ENCODE results near the gene NDUFS3. TPM values are rescaled to one million over a fixed set of nuclear protein-coding genes. Genes with fewer than 3 reads are reported as not detected.

The NDUFS3 gene
- total and polyA plus RNA-seq, 10 of the 15 experiments (the other 5 are each of a cell fraction or from before 2014, with no cell fraction given): 22.3 to 217 (median 125) TPM

DNA sequence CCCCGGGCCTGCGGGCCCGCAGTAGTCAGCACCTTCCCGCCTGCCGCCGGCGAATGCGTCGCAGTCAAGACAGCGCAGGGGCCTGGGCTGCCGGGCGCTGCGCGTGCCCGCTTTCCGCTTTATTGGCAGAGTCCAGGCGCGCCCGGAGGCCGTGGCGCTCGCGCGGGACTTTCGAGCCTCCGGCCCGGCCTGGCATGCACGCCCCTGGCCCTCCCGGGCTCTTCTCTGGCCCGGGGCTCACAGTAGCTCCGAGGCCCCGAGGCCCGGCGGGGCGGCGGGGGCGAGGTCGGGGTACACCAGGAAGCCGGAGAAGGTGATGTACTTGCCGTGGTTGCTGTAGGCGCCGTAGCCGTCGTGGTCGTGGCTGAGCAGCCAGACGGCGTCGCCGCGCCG lies 10.7 kb downstream of the NDUFS3 start (continued):
- TF ChIP-seq, protein P1, sequence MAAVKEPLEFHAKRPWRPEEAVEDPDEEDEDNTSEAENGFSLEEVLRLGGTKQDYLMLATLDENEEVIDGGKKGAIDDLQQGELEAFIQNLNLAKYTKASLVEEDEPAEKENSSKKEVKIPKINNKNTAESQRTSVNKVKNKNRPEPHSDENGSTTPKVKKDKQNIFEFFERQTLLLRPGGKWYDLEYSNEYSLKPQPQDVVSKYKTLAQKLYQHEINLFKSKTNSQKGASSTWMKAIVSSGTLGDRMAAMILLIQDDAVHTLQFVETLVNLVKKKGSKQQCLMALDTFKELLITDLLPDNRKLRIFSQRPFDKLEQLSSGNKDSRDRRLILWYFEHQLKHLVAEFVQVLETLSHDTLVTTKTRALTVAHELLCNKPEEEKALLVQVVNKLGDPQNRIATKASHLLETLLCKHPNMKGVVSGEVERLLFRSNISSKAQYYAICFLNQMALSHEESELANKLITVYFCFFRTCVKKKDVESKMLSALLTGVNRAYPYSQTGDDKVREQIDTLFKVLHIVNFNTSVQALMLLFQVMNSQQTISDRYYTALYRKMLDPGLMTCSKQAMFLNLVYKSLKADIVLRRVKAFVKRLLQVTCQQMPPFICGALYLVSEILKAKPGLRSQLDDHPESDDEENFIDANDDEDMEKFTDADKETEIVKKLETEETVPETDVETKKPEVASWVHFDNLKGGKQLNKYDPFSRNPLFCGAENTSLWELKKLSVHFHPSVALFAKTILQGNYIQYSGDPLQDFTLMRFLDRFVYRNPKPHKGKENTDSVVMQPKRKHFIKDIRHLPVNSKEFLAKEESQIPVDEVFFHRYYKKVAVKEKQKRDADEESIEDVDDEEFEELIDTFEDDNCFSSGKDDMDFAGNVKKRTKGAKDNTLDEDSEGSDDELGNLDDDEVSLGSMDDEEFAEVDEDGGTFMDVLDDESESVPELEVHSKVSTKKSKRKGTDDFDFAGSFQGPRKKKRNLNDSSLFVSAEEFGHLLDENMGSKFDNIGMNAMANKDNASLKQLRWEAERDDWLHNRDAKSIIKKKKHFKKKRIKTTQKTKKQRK (IDR thresholded peaks at IDR 0.05; ENCODE audit: low read depth, low read length): no peak
- TF ChIP-seq JUND (IDR thresholded peaks at IDR 0.05; ENCODE audit: low read depth, low read length): no peak

DNA sequence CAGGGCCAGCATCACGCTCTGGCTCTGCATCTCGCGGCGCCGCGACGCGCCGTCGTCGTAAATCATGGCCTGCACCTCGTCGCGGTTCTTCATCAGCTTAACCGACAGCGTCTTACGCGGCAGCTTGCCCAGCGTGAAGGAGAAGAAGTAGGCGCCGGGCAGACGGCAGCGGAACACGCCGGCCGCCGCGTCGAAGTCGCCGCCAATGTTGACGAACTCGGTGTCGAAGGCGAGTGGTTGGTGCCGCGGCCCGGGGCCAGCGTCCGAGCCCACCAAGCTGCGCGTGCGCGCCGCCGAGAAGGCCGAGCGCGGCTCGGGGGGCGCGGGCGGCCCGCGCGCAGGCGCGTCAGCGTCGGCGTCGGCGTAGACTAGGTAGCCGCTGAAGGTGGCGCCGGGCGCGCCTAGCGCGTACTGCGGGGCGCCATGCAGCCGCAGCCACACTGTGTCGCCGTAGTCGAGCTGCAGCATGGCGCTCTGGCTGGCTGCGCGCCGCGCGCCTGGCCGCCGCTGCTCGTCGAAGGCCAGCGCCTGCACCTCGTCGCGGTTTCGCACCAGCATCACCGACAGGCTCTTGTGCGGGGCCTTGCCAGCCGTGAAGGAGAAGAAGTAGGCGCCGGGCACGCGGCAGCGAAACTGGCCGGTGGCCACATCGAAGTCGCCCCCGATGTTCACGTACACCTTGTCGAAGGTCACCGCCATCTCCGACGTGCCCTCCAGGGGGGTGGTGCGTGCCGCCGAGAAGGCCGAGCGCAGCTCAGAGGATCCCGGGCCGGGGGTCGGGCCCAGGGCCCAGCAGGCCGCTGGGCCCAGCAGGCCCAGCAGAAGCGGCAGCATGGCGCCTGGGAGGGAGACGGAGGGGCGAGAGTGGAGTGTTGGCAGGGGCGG lies 11.3 kb downstream of the NDUFS3 start:
- in situ Hi-C loops (cut with MboI) (no loop called here), intact Hi-C loops (cut with micrococcal nuclease; ENCODE audit: unreplicated experiment) (no loop called here)
- Histone ChIP-seq H3K4me2 (ENCODE audit: control insufficient read depth, insufficient read depth) (no peak overlapping the region), H3K79me2 (ENCODE audit: control insufficient read depth, insufficient read depth, low read length) (no peaks in the 10 kb centered on the region), H3K27ac (ENCODE audit: control insufficient read depth, insufficient read depth) (no peak overlapping the region), H3K4me3 (no peak overlapping the region), H3K4me1 (ENCODE audit: control insufficient read depth, insufficient read depth, low read length) (peaks cover 7% of the 10 kb centered on the region), H4K20me1 (ENCODE audit: control insufficient read depth, insufficient read depth) (no peaks in the 10 kb centered on the region), H3K27me3 (replicated peaks in 1 of 2; ENCODE audit: control insufficient read depth in 2 of 2, insufficient read depth in 2 of 2, low read length in 1 of 2) (peaks cover 3 to 23% of the 10 kb centered on the region in 2 experiments), H3K9ac (ENCODE audit: control insufficient read depth, insufficient read depth, low read length) (no peak overlapping the region), H3K9me3 (replicated peaks; ENCODE audit: control insufficient read depth, insufficient read depth, low read length) (no peaks in the 10 kb centered on the region), H2AFZ (ENCODE audit: control insufficient read depth, low read depth, low read length) (no peak overlapping the region), H3K36me3 (ENCODE audit: control insufficient read depth in 2 of 2, insufficient read depth in 2 of 2, low read length in 1 of 2) (no peaks in the 10 kb centered on the region; a peak in 1 of 4 replicates)
- ChIA-PET CTCF (interaction anchor here (1.6 kb wide), 1 partner anchor 27 kb away, joined by 4 read pairs; no protein-coding TSS in a partner anchor), RAD21 (ENCODE audit: unreplicated experiment) (no interaction called here), POLR2A (no interaction called here), SMC1A (ENCODE audit: uncharacterized antibody, unreplicated experiment) (no interaction called here)
- no TSS peak for BruUV-seq (replicated peaks)
- TF ChIP-seq NR2F1 (conservative IDR thresholded peaks at IDR 0.05) (no peak), SUZ12 (IDR thresholded peaks at IDR 0.05; ENCODE audit: unreplicated experiment) (no peak), JUND (IDR thresholded peaks at IDR 0.05; ENCODE audit: low read depth, low read length) (no peak), TBL1XR1 (IDR thresholded peaks at IDR 0.05; ENCODE audit: low read depth, low read length) (no peak), NRF1 (conservative IDR thresholded peaks at IDR 0.05; ENCODE audit: low read depth, low read length) (no peak), TCF7 (IDR thresholded peaks at IDR 0.05; ENCODE audit: borderline replicate concordance) (no peak), ZBED1 (IDR thresholded peaks at IDR 0.05; ENCODE audit: borderline replicate concordance) (no peak), ETV6 (conservative IDR thresholded peaks at IDR 0.05 in 1 of 2, IDR thresholded peaks at IDR 0.05 in 1 of 2; ENCODE audit: borderline replicate concordance in 1 of 2, low read depth in 1 of 2) (no peak), KLF5 (IDR thresholded peaks at IDR 0.05; ENCODE audit: partially characterized antibody) (no peak), POLR2AphosphoS5 (IDR thresholded peaks at IDR 0.05; ENCODE audit: low read length) (no peak), POLR2AphosphoS2 (IDR thresholded peaks at IDR 0.05; ENCODE audit: low read depth, low read length) (no peak), PML (IDR thresholded peaks at IDR 0.05; ENCODE audit: low read length) (no peak), STAT1 (conservative IDR thresholded peaks at IDR 0.05) (no peak)
- TF ChIP-seq, protein P2, sequence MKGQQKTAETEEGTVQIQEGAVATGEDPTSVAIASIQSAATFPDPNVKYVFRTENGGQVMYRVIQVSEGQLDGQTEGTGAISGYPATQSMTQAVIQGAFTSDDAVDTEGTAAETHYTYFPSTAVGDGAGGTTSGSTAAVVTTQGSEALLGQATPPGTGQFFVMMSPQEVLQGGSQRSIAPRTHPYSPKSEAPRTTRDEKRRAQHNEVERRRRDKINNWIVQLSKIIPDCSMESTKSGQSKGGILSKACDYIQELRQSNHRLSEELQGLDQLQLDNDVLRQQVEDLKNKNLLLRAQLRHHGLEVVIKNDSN (IDR thresholded peaks at IDR 0.05; ENCODE audit: borderline replicate concordance, extremely low read length, insufficient read depth, low read depth, low read length): no peak
- TF ChIP-seq, protein P3, sequence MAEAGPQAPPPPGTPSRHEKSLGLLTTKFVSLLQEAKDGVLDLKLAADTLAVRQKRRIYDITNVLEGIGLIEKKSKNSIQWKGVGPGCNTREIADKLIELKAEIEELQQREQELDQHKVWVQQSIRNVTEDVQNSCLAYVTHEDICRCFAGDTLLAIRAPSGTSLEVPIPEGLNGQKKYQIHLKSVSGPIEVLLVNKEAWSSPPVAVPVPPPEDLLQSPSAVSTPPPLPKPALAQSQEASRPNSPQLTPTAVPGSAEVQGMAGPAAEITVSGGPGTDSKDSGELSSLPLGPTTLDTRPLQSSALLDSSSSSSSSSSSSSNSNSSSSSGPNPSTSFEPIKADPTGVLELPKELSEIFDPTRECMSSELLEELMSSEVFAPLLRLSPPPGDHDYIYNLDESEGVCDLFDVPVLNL (IDR thresholded peaks at IDR 0.05; ENCODE audit: low read depth, low read length): no peak
- no peak for FAIRE-seq
- no peak for ATAC-seq
- DNase-seq (ENCODE audit: low read depth, low spot score): no peak
- WGBS (ENCODE audit: insufficient coverage, insufficient replicate concordance, low lambda C conversion rate, missing lambda C conversion rate): 97% methylated on average over 81 of the region's 122 CpGs
